ENCODE results near the gene TRPC4.

DNA sequence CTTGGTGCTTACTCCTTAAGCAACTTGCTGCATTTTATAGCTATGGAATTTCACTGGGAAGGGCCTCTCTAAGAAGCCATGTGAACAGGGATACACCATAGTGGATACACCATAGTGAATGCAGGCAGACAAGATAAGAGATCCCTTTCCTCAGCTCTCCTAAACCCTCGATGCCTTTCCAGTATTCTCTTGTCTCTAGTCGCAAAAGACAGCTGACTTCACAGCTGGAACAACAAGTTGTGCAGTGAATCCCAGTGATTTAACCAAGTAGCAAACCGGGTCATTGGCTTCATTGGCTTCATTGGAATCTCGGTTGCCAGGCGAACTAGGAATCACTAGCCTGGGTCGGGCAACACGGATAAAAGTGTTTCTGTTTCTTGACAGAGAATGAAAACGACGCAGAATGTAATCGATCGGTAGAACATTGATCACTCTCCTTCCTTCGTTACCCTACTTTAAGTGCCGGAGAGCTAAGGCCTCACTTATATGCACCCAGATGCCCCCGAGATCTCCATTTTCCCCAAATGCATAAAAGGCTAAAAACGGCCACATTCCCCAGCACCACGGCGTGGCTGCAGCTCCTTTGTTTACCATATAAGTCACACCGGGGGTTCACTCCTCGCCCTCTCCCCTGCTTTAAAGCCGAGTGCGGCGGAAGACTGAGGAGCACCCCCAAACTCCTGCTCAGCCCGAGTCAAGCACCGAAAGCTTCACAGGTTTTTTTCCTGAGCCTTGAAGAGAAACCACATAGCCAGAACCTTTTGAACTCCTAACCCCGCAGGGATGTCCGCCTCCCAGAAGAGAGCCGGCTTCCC lies 674 bp downstream of the TRPC4 start:
- TF ChIP-seq, protein P1, sequence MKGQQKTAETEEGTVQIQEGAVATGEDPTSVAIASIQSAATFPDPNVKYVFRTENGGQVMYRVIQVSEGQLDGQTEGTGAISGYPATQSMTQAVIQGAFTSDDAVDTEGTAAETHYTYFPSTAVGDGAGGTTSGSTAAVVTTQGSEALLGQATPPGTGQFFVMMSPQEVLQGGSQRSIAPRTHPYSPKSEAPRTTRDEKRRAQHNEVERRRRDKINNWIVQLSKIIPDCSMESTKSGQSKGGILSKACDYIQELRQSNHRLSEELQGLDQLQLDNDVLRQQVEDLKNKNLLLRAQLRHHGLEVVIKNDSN (CRISPR knock-in tag; IDR thresholded peaks at IDR 0.05) = no peak
- TF ChIP-seq KAT7 (CRISPR knock-in tag; IDR thresholded peaks at IDR 0.05; ENCODE audit: borderline replicate concordance) (no peak), NR3C1 (CRISPR knock-in tag; conservative IDR thresholded peaks at IDR 0.05; ENCODE audit: low read depth) (no peak), SP1 (CRISPR knock-in tag; conservative IDR thresholded peaks at IDR 0.05) (no peak), ZBTB21 (CRISPR knock-in tag; IDR thresholded peaks at IDR 0.05; ENCODE audit: borderline replicate concordance) (no peak), NFE2L1 (CRISPR knock-in tag; IDR thresholded peaks at IDR 0.05) (no peak), MXD4 (CRISPR knock-in tag; IDR thresholded peaks at IDR 0.05; ENCODE audit: borderline replicate concordance) (no peak), ZNF416 (CRISPR knock-in tag; IDR thresholded peaks at IDR 0.05) (no peak), RELA (CRISPR knock-in tag; IDR thresholded peaks at IDR 0.05; ENCODE audit: borderline replicate concordance) (no peak)
- TF ChIP-seq, protein P2, sequence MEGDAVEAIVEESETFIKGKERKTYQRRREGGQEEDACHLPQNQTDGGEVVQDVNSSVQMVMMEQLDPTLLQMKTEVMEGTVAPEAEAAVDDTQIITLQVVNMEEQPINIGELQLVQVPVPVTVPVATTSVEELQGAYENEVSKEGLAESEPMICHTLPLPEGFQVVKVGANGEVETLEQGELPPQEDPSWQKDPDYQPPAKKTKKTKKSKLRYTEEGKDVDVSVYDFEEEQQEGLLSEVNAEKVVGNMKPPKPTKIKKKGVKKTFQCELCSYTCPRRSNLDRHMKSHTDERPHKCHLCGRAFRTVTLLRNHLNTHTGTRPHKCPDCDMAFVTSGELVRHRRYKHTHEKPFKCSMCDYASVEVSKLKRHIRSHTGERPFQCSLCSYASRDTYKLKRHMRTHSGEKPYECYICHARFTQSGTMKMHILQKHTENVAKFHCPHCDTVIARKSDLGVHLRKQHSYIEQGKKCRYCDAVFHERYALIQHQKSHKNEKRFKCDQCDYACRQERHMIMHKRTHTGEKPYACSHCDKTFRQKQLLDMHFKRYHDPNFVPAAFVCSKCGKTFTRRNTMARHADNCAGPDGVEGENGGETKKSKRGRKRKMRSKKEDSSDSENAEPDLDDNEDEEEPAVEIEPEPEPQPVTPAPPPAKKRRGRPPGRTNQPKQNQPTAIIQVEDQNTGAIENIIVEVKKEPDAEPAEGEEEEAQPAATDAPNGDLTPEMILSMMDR (IDR thresholded peaks at IDR 0.05) = no peak
- TF ChIP-seq, protein P3, sequence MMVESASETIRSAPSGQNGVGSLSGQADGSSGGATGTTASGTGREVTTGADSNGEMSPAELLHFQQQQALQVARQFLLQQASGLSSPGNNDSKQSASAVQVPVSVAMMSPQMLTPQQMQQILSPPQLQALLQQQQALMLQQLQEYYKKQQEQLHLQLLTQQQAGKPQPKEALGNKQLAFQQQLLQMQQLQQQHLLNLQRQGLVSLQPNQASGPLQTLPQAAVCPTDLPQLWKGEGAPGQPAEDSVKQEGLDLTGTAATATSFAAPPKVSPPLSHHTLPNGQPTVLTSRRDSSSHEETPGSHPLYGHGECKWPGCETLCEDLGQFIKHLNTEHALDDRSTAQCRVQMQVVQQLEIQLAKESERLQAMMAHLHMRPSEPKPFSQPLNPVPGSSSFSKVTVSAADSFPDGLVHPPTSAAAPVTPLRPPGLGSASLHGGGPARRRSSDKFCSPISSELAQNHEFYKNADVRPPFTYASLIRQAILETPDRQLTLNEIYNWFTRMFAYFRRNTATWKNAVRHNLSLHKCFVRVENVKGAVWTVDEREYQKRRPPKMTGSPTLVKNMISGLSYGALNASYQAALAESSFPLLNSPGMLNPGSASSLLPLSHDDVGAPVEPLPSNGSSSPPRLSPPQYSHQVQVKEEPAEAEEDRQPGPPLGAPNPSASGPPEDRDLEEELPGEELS (CRISPR knock-in tag; IDR thresholded peaks at IDR 0.05) = no peak
- TF ChIP-seq, protein P4, sequence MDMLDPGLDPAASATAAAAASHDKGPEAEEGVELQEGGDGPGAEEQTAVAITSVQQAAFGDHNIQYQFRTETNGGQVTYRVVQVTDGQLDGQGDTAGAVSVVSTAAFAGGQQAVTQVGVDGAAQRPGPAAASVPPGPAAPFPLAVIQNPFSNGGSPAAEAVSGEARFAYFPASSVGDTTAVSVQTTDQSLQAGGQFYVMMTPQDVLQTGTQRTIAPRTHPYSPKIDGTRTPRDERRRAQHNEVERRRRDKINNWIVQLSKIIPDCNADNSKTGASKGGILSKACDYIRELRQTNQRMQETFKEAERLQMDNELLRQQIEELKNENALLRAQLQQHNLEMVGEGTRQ (CRISPR knock-in tag; IDR thresholded peaks at IDR 0.05) = no peak
- TF ChIP-seq, protein P5, sequence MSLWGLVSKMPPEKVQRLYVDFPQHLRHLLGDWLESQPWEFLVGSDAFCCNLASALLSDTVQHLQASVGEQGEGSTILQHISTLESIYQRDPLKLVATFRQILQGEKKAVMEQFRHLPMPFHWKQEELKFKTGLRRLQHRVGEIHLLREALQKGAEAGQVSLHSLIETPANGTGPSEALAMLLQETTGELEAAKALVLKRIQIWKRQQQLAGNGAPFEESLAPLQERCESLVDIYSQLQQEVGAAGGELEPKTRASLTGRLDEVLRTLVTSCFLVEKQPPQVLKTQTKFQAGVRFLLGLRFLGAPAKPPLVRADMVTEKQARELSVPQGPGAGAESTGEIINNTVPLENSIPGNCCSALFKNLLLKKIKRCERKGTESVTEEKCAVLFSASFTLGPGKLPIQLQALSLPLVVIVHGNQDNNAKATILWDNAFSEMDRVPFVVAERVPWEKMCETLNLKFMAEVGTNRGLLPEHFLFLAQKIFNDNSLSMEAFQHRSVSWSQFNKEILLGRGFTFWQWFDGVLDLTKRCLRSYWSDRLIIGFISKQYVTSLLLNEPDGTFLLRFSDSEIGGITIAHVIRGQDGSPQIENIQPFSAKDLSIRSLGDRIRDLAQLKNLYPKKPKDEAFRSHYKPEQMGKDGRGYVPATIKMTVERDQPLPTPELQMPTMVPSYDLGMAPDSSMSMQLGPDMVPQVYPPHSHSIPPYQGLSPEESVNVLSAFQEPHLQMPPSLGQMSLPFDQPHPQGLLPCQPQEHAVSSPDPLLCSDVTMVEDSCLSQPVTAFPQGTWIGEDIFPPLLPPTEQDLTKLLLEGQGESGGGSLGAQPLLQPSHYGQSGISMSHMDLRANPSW (CRISPR knock-in tag; conservative IDR thresholded peaks at IDR 0.05; ENCODE audit: low read depth) = no peak
- TF ChIP-seq, protein P6, sequence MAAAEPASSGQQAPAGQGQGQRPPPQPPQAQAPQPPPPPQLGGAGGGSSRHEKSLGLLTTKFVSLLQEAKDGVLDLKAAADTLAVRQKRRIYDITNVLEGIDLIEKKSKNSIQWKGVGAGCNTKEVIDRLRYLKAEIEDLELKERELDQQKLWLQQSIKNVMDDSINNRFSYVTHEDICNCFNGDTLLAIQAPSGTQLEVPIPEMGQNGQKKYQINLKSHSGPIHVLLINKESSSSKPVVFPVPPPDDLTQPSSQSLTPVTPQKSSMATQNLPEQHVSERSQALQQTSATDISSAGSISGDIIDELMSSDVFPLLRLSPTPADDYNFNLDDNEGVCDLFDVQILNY (CRISPR knock-in tag; IDR thresholded peaks at IDR 0.05) = no peak

Measured in WTC11 (cell line).